Measurements from ENCODE around the gene SLCO3A1. TPM values are rescaled to one million over a fixed set of nuclear protein-coding genes. Genes with fewer than 3 reads are reported as not detected.

The SLCO3A1 gene
- total RNA-seq, 1 experiment from 2014 or later: 37.8 TPM

DNA sequence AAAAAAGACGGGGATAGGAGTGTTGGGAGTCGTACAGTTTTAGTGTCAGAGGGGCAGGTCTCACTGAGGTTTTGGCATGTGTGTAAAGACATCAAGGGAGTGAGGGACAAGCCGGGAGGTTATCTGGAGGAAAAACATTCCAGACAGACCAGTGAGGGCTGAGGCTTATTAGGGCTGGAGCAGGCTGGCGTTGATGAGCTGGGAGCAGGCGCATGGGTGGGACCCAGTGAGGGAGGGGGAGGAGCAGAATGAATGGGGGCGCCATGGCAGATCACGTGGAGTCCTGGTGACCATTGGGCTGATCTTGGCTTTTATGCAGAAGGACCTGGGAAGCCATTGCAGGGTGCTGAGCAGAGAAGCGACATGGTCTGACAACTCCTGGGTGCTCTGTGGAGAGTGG is 180.2 kb downstream of the SLCO3A1 start:
- Histone ChIP-seq H3K4me3 (no peak overlapping the region), H3K4me1 (replicated peaks; ENCODE audit: insufficient read depth) (no peaks in the 10 kb centered on the region), H3K79me2 (ENCODE audit: low read depth) (0 out of 2 replicates have a peak, but pooled peaks cover 4% of the 10 kb centered on the region), H3K27me3 (ENCODE audit: insufficient read depth, low read depth) (no peaks in the 10 kb centered on the region), H4K20me1 (ENCODE audit: insufficient read depth) (no peaks in the 10 kb centered on the region), H3K9me3 (ENCODE audit: insufficient read depth, low read depth) (0 out of 2 replicates have a peak, but pooled peaks cover 2% of the 10 kb centered on the region), H3K4me2 (no peak overlapping the region), H3F3A (ENCODE audit: insufficient read depth, low read depth) (no peaks in the 10 kb centered on the region), H2AFZ (no peak overlapping the region), H3K27ac (no peak overlapping the region), H3K9me2 (ENCODE audit: insufficient read depth) (no peaks in the 10 kb centered on the region), H3K36me3 (ENCODE audit: low read depth) (no peaks in the 10 kb centered on the region)
- TF ChIP-seq, protein P1, sequence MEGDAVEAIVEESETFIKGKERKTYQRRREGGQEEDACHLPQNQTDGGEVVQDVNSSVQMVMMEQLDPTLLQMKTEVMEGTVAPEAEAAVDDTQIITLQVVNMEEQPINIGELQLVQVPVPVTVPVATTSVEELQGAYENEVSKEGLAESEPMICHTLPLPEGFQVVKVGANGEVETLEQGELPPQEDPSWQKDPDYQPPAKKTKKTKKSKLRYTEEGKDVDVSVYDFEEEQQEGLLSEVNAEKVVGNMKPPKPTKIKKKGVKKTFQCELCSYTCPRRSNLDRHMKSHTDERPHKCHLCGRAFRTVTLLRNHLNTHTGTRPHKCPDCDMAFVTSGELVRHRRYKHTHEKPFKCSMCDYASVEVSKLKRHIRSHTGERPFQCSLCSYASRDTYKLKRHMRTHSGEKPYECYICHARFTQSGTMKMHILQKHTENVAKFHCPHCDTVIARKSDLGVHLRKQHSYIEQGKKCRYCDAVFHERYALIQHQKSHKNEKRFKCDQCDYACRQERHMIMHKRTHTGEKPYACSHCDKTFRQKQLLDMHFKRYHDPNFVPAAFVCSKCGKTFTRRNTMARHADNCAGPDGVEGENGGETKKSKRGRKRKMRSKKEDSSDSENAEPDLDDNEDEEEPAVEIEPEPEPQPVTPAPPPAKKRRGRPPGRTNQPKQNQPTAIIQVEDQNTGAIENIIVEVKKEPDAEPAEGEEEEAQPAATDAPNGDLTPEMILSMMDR (conservative IDR thresholded peaks at IDR 0.05): no peak
- TF ChIP-seq EZH2 (IDR thresholded peaks at IDR 0.05; ENCODE audit: low read depth): no peak
- ChIA-PET POLR2A (ENCODE audit: unreplicated experiment) (no interaction called here), CTCF (no interaction called here)
- no peak for DNase-seq
- no TSS peak for BruUV-seq (replicated peaks)
- intact Hi-C loops (cut with micrococcal nuclease; ENCODE audit: unreplicated experiment): no loop called here

DNA sequence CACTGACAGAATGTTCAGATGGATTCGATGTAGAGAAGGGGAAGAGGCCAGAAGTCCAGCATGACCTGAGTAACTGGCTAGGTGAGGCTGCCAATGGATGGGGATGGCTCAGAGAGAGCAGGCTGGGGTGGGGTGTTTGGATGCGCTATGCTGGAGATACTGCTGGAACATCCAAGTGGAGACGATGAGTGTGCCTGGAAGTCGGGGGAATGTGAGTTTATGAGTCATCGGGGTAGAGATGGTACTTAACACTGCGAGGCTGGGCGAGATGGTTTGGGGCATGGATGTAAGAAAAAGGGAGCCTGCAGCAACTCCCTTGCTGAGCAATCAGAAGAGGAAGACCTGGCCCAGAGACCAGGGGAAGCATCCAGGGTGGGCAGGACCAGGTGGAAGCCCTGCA is 180.7 kb downstream of the SLCO3A1 start:
- Histone ChIP-seq H3K79me2 (ENCODE audit: low read depth) (0 out of 2 replicates have a peak, but pooled peaks cover 4% of the 10 kb centered on the region), H3K36me3 (ENCODE audit: low read depth) (no peaks in the 10 kb centered on the region), H4K20me1 (ENCODE audit: insufficient read depth) (no peaks in the 10 kb centered on the region), H3F3A (ENCODE audit: insufficient read depth, low read depth) (no peaks in the 10 kb centered on the region), H3K27ac (no peak overlapping the region), H3K9me2 (ENCODE audit: insufficient read depth) (no peaks in the 10 kb centered on the region), H3K4me2 (no peak overlapping the region), H3K4me3 (no peak overlapping the region), H2AFZ (no peak overlapping the region), H3K9me3 (ENCODE audit: insufficient read depth, low read depth) (0 out of 2 replicates have a peak, but pooled peaks cover 3% of the 10 kb centered on the region), H3K27me3 (ENCODE audit: insufficient read depth, low read depth) (no peaks in the 10 kb centered on the region), H3K4me1 (replicated peaks; ENCODE audit: insufficient read depth) (no peaks in the 10 kb centered on the region)
- POLR2A ChIA-PET (ENCODE audit: unreplicated experiment): no interaction called here
- CTCF ChIA-PET: no interaction called here
- BruUV-seq (replicated peaks): no TSS peak
- intact Hi-C loops (cut with micrococcal nuclease; ENCODE audit: unreplicated experiment): no loop called here
- TF ChIP-seq, protein P1 (conservative IDR thresholded peaks at IDR 0.05): no peak
- TF ChIP-seq EZH2 (IDR thresholded peaks at IDR 0.05; ENCODE audit: low read depth): no peak
- no peak for DNase-seq

DNA sequence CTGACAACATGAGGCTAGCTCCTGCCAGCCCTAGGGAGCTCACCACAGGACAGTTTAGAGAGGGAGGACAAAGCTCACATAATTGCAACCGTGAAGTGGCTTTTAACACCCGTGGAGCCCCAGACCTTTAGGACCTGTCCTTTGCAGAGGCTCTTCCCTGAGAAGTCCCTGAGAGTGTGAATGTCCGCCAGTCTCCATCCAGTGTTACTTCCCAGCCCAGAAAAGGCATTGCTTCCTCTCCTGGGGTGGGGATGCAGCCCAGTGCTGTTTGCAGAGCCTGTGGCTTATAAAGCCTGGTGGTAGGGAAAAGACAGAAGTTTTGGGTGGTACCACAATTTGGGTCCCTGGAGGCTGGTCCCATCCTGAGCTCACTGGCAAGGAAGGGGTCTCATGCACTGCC is 182.0 kb downstream of the SLCO3A1 start:
- no peaks in the 10 kb centered on the region for H4K20me1 ChIP-seq (ENCODE audit: insufficient read depth)
- no peak overlapping the region for H3K4me3 ChIP-seq
- TF ChIP-seq EZH2 (IDR thresholded peaks at IDR 0.05; ENCODE audit: low read depth): no peak
- TF ChIP-seq, protein P1 (conservative IDR thresholded peaks at IDR 0.05): no peak
- DNase-seq: no peak
- H3K4me1 ChIP-seq (replicated peaks; ENCODE audit: insufficient read depth): no peaks in the 10 kb centered on the region
- ChIA-PET POLR2A (ENCODE audit: unreplicated experiment) (no interaction called here), CTCF (no interaction called here)
- intact Hi-C loops (cut with micrococcal nuclease; ENCODE audit: unreplicated experiment): no loop called here
- BruUV-seq (replicated peaks): no TSS peak
- no peaks in the 10 kb centered on the region for H3K36me3 ChIP-seq (ENCODE audit: low read depth)
- H3K27ac ChIP-seq: no peak overlapping the region
- H3K4me2 ChIP-seq: no peak overlapping the region
- H3F3A ChIP-seq (ENCODE audit: insufficient read depth, low read depth): no peaks in the 10 kb centered on the region
- no peaks in the 10 kb centered on the region for H3K9me2 ChIP-seq (ENCODE audit: insufficient read depth)
- H2AFZ ChIP-seq: no peak overlapping the region
- no peaks in the 10 kb centered on the region for H3K27me3 ChIP-seq (ENCODE audit: insufficient read depth, low read depth)
- H3K9me3 ChIP-seq (ENCODE audit: insufficient read depth, low read depth): 0 out of 2 replicates have a peak, but pooled peaks cover 3% of the 10 kb centered on the region
- peaks cover 4% of the 10 kb centered on the region; the same call in 1 of the 2 replicates for H3K79me2 ChIP-seq (ENCODE audit: low read depth)

All from PC-9 (cell line).